Muscle layer of duodenum (tissue), 2 donors: ENCODE measurements around the gene ARL16.
A peak's percentile ranks its signal among the peaks of the same experiment; 100 is the strongest.

Source experiments
- H3K27ac ChIP-seq: one replicate; pipeline ENCODE4 v1.7.0; 2013; ENCODE audit warnings: mild to moderate bottlenecking, low read length
- H3K27me3 ChIP-seq: one replicate; pipeline ENCODE4 v1.7.0; 2013; ENCODE audit warnings: low read depth, mild to moderate bottlenecking, control low read depth, low read length
- H3K36me3 ChIP-seq, 2 donors: one replicate each; pipeline ENCODE4 v1.7.0; 2013; ENCODE audit warnings: low read length in 2 of 2, control low read depth in 1 of 2, mild to moderate bottlenecking in 1 of 2; ENCODE audit not compliant: insufficient read depth in 2 of 2, control insufficient read depth in 1 of 2
- H3K4me1 ChIP-seq, 2 donors: one replicate each; pipeline ENCODE4 v1.7.0; 2013; ENCODE audit warnings: low read length in 2 of 2, mild to moderate bottlenecking in 2 of 2, control low read depth in 1 of 2, moderate library complexity in 1 of 2; ENCODE audit not compliant: insufficient read depth in 2 of 2, control insufficient read depth in 1 of 2
- H3K4me3 ChIP-seq, 2 donors: one replicate each; pipeline ENCODE4 v1.7.0; 2013; ENCODE audit warnings: low read length in 2 of 2, low read depth in 1 of 2, mild to moderate bottlenecking in 1 of 2
- H3K9me3 ChIP-seq, 2 donors: one replicate each; pipeline ENCODE4 v1.7.0; 2013; ENCODE audit warnings: low read length in 2 of 2, control low read depth in 1 of 2, mild to moderate bottlenecking in 1 of 2; ENCODE audit not compliant: control insufficient read depth in 1 of 2
- donor health status: healthy.

The ARL16 gene

GRCh38 chr17:81701288-81702071 is 17.9 kb upstream of the ARL16 start:
- Histone ChIP-seq H3K27me3 (no peaks in the 10 kb centered on the region), H3K9me3 (no peaks in the 10 kb centered on the region), H3K36me3 (peaks cover 19 to 51% of the 10 kb centered on the region in 2 donors), H3K27ac (no peak overlapping the region), H3K4me3 (peak overlapping the region; percentile 11 to 94), H3K4me1 (peaks cover 17 to 32% of the 10 kb centered on the region in 2 donors)

GRCh38 chr17:81700353-81701287 is 17.0 kb upstream of the ARL16 start:
- Histone ChIP-seq H3K4me3 (no peak overlapping the region), H3K4me1 (peaks cover 17 to 32% of the 10 kb centered on the region in 2 donors), H3K36me3 (peaks cover 16 to 51% of the 10 kb centered on the region in 2 donors), H3K27me3 (no peaks in the 10 kb centered on the region), H3K9me3 (no peaks in the 10 kb centered on the region), H3K27ac (no peak overlapping the region)

- Histone ChIP-seq H3K36me3 (peaks cover 28 to 77% of the 10 kb centered on the region in 2 donors), H3K27me3 (no peaks in the 10 kb centered on the region), H3K4me3 (no peak overlapping the region), H3K4me1 (peaks cover 9 to 20% of the 10 kb centered on the region in 2 donors), H3K27ac (no peak overlapping the region), H3K9me3 (no peaks in the 10 kb centered on the region)
Observed at GRCh38 chr17:81697261-81698044, 13.9 kb upstream of the ARL16 start.

DNA sequence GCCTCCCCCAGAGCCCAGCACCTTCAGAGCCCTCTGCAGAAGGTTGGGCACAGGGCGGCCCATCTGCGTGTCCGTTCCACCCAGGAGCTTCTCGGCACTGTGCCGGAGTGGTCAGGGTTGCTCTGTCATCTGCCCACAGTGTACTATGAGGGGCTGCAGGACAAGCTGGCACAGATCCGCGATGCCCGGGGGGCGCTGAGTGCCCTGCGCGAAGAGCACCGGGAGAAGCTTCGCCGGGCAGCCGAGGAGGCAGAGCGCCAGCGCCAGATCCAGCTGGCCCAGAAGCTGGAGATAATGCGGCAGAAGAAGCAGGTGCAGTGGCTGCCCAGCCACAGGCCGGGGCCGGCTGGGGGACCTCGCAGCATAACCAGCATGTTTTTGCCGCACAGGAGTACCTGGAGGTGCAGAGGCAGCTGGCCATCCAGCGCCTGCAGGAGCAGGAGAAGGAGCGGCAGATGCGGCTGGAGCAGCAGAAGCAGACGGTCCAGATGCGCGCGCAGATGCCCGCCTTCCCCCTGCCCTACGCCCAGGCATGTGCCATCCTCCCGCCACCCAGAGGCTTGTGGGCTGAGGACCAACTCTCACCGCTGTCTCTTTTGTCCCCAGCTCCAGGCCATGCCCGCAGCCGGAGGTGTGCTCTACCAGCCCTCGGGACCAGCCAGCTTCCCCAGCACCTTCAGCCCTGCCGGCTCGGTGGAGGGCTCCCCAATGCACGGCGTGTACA is 12.8 kb upstream of the ARL16 start:
- peaks cover 4 to 9% of the 10 kb centered on the region in 2 donors for H3K4me1 ChIP-seq
- no peak overlapping the region for H3K27ac ChIP-seq
- H3K9me3 ChIP-seq = no peaks in the 10 kb centered on the region
- no peak overlapping the region for H3K4me3 ChIP-seq
- no peaks in the 10 kb centered on the region for H3K27me3 ChIP-seq
- H3K36me3 ChIP-seq = peaks cover 35 to 88% of the 10 kb centered on the region in 2 donors

- H3K27me3 ChIP-seq = no peaks in the 10 kb centered on the region
- peaks cover 36 to 90% of the 10 kb centered on the region in 2 donors for H3K36me3 ChIP-seq
- H3K4me1 ChIP-seq = peaks cover 0 to 4% of the 10 kb centered on the region in 2 donors
- H3K9me3 ChIP-seq = no peaks in the 10 kb centered on the region
- H3K27ac ChIP-seq = no peak overlapping the region
- H3K4me3 ChIP-seq = no peak overlapping the region
Observed at GRCh38 chr17:81695801-81696200, 12.2 kb upstream of the ARL16 start.

DNA sequence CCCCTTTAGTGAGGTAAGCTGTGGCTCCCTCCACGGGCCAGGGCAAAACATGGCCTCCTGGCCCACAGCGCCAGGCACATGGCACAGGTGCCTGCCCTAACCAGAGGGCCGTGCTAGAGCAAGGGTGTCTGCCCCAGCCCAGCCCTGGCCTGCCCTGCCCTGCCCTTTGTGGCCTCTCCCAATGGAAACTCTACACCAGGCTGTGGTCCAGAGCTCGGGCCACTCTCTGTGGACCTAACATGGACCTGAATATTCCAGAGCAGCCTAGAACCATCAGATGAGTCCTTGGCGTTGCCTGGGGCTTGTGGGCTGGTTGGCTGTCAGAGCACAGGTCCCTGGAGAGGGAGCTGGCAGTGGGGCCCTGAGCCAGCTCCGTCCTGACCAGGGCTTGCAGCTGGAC is 11.6 kb upstream of the ARL16 start:
- Histone ChIP-seq H3K27ac (no peak overlapping the region), H3K9me3 (no peaks in the 10 kb centered on the region), H3K36me3 (peaks cover 36 to 91% of the 10 kb centered on the region in 2 donors), H3K4me3 (no peak overlapping the region), H3K4me1 (no peaks in the 10 kb centered on the region), H3K27me3 (no peaks in the 10 kb centered on the region)

- Histone ChIP-seq H3K27ac (no peak overlapping the region), H3K9me3 (no peaks in the 10 kb centered on the region), H3K27me3 (no peaks in the 10 kb centered on the region), H3K36me3 (peaks cover 36 to 95% of the 10 kb centered on the region in 2 donors), H3K4me3 (no peak overlapping the region), H3K4me1 (no peaks in the 10 kb centered on the region)
Observed at GRCh38 chr17:81694810-81695209, 11.2 kb upstream of the ARL16 start.

GRCh38 chr17:81693509-81694210 is 10.1 kb upstream of the ARL16 start:
- no peak overlapping the region for H3K4me3 ChIP-seq
- H3K36me3 ChIP-seq = peaks cover 41 to 97% of the 10 kb centered on the region in 2 donors
- H3K4me1 ChIP-seq = no peaks in the 10 kb centered on the region
- H3K27me3 ChIP-seq = no peaks in the 10 kb centered on the region
- no peak overlapping the region for H3K27ac ChIP-seq
- H3K9me3 ChIP-seq = no peaks in the 10 kb centered on the region

DNA sequence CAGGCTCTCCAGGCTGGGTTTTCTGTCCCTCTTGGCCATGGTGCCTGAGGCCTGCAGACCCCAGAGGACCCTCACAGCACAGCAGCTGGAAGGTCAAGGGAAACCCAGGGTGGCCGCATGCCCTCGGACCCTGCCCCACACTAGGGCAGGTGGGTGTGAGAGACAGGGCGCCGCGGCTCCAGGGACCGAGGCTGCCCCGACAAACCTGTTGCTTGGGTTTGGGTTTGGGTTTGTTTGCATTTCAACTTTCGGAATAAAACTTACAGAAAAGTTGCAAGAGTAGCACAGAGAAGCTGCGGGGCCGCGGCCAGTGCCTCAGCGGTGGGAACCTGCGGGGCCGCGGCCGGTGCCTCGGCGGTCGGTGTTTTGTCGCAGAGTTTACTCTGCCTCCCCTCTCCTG is 8.0 kb upstream of the ARL16 start:
- no peaks in the 10 kb centered on the region for H3K4me1 ChIP-seq
- H3K4me3 ChIP-seq = no peak overlapping the region
- H3K9me3 ChIP-seq = no peaks in the 10 kb centered on the region
- no peak overlapping the region for H3K27ac ChIP-seq
- H3K27me3 ChIP-seq = no peaks in the 10 kb centered on the region
- peaks cover 50 to 99% of the 10 kb centered on the region in 2 donors for H3K36me3 ChIP-seq

DNA sequence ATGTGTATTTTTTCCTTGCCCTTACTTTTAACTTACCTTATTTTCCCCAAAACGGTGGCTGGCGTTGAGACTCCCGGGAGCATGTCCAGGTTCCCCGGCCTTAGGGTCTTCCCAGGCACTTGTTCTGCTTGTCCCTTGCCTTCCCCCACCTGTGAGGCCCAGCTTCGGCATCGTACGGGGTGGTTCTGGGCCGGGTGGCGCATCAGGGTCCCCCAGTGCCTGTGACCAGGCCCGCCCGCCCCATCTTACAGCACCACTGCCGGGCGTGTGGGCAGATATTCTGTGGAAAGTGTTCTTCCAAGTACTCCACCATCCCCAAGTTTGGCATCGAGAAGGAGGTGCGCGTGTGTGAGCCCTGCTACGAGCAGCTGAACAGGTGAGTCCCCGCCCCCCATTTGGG is 7.6 kb upstream of the ARL16 start:
- Histone ChIP-seq H3K27me3 (no peaks in the 10 kb centered on the region), H3K4me3 (no peak overlapping the region), H3K4me1 (no peaks in the 10 kb centered on the region), H3K27ac (no peak overlapping the region), H3K36me3 (peaks cover 54 to 99% of the 10 kb centered on the region in 2 donors), H3K9me3 (no peaks in the 10 kb centered on the region)
